HG02571 (cell line): Measurements from ENCODE around the gene ULK2.

Source experiments
- ATAC-seq: cut with Tn5 transposase; IDR thresholded peaks from one replicate; pipeline ENCODE4 v1.9.1; 2021; ENCODE audit warnings: mild to moderate bottlenecking, moderate library complexity; ENCODE audit not compliant: unreplicated experiment

The ULK2 gene

DNA sequence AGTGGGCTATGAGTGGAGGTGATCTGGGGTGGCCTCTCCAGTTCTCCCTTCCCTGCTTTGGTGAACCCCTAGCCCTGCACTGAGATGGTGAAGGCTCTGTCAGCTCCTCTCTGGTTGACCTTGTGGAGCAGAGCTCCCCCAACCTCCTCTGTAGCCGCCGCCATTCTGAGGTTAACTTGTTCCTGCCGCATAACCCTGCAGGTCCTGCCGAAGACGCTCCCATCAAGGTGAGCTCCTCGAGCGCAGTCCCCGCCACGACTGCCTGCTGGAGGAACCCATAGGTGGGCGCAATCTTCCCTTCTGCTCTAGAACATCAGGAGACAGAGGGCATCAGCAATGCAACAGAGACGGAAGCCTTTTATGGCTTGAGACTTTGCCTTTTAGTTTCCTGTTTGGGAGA is 136.1 kb downstream of the ULK2 start:
- no peak for ATAC-seq

DNA sequence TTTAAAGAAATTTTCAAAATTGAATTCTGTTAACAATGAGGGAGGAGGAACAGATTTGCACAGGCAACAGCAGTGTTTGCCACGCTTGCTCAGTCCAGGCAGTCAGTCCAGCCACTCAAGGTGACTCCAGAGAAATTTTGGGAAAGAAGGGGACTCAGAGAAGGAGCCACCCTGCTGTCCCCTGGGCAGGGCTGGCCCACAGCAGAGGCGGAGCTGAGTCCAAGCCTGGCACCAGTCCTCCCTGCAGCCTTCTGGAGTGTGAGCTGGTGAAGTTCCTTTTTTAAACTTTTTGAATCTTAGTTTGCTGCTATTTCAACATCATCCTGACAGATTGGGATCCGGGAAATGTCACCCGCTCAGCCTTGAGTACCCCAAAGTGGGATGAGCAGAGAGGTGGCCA is 136.9 kb downstream of the ULK2 start:
- no peak for ATAC-seq

DNA sequence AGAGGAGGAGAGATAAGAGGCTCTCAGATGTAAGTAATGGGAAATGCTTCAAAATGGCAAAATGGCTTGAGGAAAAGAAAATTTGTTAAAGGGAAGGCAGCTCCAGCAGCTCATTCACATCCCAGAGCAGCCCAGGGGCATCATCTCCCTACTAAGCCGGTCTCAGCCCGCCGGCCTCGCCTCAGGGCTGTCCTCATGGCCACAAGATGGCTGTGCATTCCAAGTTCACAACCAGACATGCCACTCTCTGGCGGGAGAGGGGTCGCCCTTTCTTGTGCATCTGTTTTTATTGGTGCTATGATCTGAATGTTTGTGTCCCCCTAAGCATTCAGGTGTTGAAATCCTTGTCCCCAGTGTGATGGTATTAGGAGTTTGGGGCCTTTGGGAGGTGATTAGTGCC is 137.8 kb downstream of the ULK2 start:
- ATAC-seq = no peak

- no peak for ATAC-seq
Observed at GRCh38 chr17:19728084-19728495, 139.6 kb downstream of the ULK2 start.

DNA sequence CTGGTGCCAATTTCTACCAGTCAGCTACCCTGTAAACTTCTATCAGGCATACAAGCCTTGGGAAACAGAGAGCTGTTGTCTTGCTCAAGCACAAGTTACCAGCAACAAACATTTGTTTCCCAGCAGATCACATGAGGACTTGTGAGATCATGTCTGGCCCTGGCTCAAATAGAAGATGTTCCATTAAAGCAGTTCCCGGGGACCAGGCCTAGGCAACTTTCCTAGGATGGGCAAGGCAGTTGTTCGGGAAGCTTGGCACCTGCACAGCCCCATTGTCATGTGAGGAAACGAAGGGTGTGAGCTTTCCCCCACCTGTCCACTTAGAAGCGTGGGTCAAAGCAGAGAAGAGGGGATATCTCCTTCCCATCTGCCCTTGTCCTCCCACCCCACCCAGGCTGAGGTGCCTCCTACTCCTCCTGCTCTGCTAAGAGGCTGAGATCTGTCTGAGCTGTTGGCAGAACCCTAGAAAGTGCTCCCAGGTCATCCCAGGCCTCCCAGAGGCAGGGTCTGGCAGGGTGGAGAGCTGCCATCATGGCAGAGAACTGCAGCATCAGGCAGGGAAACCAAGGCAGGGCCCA is 140.1 kb downstream of the ULK2 start:
- ATAC-seq = no peak

DNA sequence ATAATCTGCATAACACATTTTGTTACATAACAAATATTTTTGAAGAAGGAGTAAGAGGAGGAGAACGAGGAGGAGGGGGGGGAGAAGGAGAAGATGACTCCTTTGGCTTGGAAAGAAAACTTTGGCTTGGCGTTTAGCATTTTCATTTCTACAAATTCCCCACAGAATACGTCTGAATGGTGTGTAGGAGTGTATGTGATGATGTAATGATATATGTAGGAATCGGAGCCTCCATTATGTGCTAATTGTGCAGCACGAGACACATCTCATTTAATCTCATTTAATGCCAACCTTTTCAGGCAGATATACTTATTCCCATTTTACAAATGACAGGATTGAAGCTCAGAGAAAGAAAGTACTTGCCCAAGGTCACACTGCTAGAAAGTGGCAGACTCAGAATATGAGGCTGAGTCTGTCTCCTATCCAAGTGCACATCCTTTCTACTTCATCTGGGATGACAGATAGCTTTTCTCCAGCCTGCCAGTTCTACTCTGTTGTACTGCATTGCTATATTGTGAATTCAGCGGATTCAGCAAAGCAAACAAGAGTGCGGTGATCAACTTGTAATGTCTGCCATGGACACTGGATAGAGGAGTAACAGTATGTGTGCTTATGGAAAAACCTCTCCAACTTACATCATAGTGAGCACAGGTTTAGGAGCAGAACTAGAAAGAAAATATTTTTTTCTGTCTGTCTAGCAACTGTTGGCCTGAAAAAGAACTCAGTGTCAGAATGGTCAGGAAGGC is 140.9 kb downstream of the ULK2 start:
- no peak for ATAC-seq

- no peak for ATAC-seq
Observed at GRCh38 chr17:19725486-19725885, 142.2 kb downstream of the ULK2 start.

DNA sequence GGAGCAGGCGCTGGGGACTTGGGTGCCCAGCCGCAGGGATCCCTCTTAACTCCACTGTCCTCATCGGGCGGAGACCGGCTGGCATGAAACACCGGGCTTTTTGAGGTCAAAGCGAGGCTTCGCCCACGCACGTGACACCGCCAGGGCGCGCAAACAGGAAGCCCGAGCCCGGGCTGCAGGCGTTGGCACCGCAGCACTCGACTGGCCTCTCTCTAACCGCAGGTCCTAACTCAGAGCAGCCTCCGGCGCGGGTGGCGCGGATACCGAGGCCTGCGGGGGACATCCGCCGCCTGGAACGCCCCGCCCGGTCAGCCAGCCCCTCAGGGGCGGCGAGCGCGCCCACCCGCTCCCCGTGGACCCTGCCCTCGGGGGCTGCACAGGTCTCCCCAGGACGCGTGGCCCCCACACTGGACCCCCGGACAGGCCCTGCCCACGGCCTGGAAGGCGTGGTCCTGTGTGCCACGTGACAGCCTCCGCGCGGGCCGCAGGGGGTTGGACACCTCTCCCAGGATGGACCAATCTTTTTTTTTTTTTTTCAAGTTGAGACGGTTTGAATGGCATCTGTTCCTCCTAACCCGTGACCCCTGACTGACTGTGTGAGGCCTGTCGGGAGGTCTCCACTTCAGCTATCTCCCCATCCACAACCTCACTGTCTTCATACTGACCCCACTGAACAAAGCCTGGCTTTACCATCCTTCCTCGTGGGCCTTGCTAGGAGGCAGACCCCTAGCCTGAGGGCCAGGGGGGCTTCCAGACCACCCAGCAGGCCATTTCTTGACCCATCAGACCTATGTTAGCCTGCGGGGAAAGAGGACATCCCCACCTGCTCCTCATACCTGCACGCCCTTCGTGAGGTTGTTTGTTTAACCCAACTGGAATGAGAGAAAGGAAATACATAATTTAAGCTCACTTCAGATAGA is 143.0 kb downstream of the ULK2 start:
- no peak for ATAC-seq

DNA sequence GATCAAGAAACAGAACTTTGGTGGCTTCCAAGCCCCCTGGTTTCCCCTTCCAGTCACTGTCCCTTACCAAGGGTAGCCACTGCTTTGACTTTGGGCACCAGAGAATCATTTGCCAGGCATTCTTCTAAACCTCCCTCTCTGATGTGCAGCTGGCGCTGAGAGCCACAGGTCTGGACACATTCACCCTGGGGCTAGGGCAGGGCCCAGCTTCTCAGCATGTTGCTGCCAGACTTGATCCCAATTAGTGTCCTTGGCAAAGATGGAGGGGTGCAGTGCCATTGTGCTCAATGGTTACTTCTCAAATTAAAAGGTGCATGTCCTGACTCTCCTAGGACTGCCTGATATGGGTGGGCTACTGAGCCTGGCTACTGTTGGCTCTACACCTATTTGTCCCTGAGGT is 143.8 kb downstream of the ULK2 start:
- ATAC-seq = no peak
